ENCODE data around the gene FAAP100. TPM values are rescaled to one million over a fixed set of nuclear protein-coding genes. Genes with fewer than 3 reads are reported as not detected.
"Not testable (repeated sequence)": the region's sequence is repeated elsewhere in the genome, so short reads cannot be mapped to it uniquely, and the experiment has no call there.

Gene FAAP100
- total and polyA plus RNA-seq, 7 donors = 11.6 to 16.3 (median 12.6) TPM

DNA sequence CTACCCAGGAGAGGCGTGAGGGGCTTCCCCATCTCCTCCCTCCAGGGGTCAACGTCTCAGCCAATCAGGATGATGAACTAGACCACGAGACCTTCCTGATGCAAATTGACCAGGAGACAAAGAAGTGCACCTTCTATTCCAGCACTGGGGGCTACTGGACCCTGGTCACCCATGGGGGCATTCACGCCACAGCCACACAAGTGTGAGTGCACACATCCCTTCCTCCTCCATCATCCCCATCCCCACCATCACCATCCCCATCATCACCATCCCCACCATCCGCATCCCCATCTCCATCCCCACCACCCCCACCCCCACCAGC lies 17.2 kb downstream of the FAAP100 start:
- TF ChIP-seq, protein P1, sequence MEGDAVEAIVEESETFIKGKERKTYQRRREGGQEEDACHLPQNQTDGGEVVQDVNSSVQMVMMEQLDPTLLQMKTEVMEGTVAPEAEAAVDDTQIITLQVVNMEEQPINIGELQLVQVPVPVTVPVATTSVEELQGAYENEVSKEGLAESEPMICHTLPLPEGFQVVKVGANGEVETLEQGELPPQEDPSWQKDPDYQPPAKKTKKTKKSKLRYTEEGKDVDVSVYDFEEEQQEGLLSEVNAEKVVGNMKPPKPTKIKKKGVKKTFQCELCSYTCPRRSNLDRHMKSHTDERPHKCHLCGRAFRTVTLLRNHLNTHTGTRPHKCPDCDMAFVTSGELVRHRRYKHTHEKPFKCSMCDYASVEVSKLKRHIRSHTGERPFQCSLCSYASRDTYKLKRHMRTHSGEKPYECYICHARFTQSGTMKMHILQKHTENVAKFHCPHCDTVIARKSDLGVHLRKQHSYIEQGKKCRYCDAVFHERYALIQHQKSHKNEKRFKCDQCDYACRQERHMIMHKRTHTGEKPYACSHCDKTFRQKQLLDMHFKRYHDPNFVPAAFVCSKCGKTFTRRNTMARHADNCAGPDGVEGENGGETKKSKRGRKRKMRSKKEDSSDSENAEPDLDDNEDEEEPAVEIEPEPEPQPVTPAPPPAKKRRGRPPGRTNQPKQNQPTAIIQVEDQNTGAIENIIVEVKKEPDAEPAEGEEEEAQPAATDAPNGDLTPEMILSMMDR (IDR thresholded peaks at IDR 0.05) = no peak
- DNase-seq (no peak), ATAC-seq (no peak)
- peaks cover 0 to 5% of the 10 kb centered on the region in 2 donors for H3K36me3 ChIP-seq (ENCODE audit: insufficient read depth in 1 of 2, low read depth in 1 of 2)
- no peak overlapping the region for H3K4me3 ChIP-seq
- 71 to 82% (median 74%) methylated on average over 3 to 5 of the region's 5 CpGs for WGBS, 3 donors
- H3K4me1 ChIP-seq = peaks cover 15% of the 10 kb centered on the region
- peaks cover 0 to 37% (median 11%) of the 10 kb centered on the region in 3 donors for H3K27me3 ChIP-seq (ENCODE audit: insufficient read depth in 3 of 3, low read length in 2 of 3)
- H3K27ac ChIP-seq = no peak overlapping the region
- intact Hi-C loops (cut with DNase I) = loop anchor here (5.0 to 10.0 kb wide), 2 partner anchors 390 to 393 kb away; no protein-coding TSS in a partner anchor
- no peaks in the 10 kb centered on the region for H3K9me3 ChIP-seq

DNA sequence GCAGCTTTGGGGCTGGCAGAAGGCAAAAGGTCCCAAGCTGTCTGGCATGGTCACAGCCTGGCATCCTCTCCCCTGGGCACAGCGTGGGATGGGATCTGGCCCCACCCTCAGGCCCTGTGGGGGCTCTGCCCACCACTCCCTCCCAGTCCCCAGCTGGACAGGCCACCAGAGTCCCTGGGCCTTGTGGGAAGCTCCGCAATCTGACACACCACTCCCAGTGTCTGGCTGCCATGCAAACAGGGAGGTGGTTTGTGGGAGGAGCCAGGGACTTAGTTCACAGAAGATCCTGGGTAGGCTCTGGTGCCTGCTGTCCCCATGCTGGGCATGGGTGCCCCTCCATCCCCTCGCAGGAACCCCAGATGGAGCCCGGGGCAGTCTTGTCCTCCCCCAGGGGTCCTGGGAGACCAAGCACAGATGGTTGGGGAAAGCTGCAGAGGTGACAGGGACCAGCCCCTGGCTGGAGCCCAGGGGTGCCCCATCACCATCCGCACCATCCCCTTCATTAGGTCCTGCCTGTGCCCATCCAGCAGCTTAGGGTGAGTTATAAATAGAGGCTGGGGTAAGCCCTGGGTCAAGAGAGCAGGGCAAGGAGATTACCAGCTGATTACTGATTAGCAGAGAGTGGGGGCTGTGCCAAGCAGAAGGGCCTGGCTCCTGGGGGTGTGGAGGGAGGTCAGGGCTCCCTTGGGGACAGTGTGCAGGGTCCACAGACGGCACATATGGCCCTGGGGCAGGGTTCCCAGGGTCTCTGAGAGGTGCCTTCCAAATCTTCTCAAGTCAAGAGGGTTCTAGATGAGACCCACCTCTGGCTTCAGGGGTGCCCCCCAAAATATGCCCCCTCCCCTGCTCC lies 17.8 kb downstream of the FAAP100 start:
- no peaks in the 10 kb centered on the region for H3K9me3 ChIP-seq
- ATAC-seq (no peak), DNase-seq (no peak)
- H3K4me1 ChIP-seq = peaks cover 15% of the 10 kb centered on the region
- WGBS, 3 donors = 31 to 57% (median 34%) methylated on average over 6 of the region's 6 CpGs
- H3K27me3 ChIP-seq (ENCODE audit: insufficient read depth in 3 of 3, low read length in 2 of 3) = peaks cover 0 to 39% (median 11%) of the 10 kb centered on the region in 3 donors
- TF ChIP-seq, protein P1 (IDR thresholded peaks at IDR 0.05) = no peak
- intact Hi-C loops (cut with DNase I) = loop anchor here (5.0 to 10.0 kb wide), 2 partner anchors 390 to 392 kb away; no protein-coding TSS in a partner anchor
- peaks cover 0 to under 1% of the 10 kb centered on the region in 2 donors for H3K36me3 ChIP-seq (ENCODE audit: insufficient read depth in 1 of 2, low read depth in 1 of 2)
- no peak overlapping the region for H3K4me3 ChIP-seq
- H3K27ac ChIP-seq = no peak overlapping the region

DNA sequence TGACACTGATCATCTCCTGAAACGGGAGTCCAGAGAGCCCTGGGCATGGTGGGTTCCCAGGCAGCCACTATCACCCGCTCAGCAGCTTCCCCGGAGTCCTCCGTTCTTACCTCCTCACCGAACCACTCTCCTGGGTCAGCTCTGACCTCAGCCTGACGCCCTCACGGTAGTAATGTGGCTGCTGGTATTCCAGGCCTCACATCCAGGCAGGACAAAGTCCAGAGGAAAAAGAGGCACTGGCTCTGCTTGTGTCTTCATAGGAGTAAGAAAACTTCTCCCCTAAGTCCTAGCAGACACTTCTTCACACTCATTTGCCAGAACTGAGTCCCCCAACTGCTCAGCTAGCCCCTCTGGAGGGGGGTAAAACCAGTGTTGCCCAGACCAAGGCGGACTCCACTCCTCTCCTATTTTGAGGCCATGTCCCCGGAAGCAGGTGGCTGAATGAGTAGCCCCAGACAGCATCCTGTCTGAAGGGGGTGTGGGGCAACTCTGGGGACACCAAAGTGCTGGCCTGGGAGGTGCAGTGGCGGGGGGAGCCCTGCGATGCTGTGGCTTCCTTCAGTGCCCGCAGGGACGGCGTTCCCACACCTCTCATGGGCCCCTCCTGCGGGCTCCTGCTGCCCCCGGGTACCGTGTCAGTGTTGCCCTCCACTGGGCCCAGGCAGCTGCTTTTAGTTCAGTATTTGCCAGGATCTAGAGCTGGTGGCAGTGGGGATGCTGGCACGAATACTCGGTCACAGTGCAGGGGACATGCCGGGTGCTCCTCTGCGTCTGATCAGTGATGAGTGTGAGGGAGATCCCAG lies 18.6 kb downstream of the FAAP100 start:
- no peaks in the 10 kb centered on the region for H3K9me3 ChIP-seq
- DNase-seq (no peak), ATAC-seq (no peak)
- WGBS, 3 donors = 43 to 47% (median 43%) methylated on average over 21 of the region's 21 CpGs
- H3K27me3 ChIP-seq (ENCODE audit: insufficient read depth in 3 of 3, low read length in 2 of 3) = peaks cover 0 to 48% (median 11%) of the 10 kb centered on the region in 3 donors
- TF ChIP-seq, protein P1 (IDR thresholded peaks at IDR 0.05) = no peak
- H3K4me3 ChIP-seq = no peak overlapping the region
- peaks cover 15% of the 10 kb centered on the region for H3K4me1 ChIP-seq
- H3K27ac ChIP-seq = no peak overlapping the region
- intact Hi-C loops (cut with DNase I) = loop anchor here in 1 of 2 donors (10.0 kb wide), 1 partner anchor 389 kb away; no protein-coding TSS in a partner anchor
- H3K36me3 ChIP-seq (ENCODE audit: insufficient read depth in 1 of 2, low read depth in 1 of 2) = no peaks in the 10 kb centered on the region

DNA sequence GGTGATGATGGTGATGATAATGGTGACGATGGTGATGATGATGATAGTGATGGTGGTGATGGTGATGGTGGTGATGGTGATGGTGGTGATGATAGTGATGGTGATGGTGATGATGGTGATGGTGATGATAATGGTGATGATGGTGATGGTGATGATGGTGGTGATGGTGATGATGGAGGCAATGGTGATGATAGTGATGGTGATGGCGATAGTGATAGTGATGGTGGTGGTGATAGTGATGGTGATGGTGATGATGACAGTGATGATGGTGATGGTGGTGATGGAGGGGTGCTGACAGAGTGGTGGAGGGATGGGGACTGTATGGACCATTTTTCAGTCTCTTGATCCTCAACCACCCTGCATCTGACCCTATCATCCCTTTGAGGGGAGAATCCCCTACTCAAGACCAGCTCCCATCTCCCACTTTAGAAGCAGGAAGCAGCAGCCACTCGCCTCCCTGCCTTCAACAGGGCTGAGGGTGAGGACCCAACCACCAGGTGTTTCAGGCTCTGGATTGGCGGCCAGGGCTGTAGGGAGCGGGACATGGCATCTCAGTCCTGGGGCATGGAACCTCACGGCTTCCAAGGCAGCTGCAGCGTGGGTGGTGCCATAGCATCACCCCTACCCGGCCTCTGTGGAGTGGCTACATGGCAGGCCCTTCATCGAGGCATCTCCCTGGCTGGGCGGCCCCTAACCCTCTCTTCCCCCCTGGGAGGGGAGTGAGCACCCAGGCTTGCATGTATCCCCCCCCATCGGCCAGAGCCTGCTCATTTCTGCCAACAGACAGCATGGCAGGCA lies 19.5 kb downstream of the FAAP100 start:
- Histone ChIP-seq H3K4me3 (no peak overlapping the region), H3K36me3 (ENCODE audit: insufficient read depth in 1 of 2, low read depth in 1 of 2) (no peaks in the 10 kb centered on the region), H3K27me3 (ENCODE audit: insufficient read depth in 3 of 3, low read length in 2 of 3) (peaks cover 0 to 55% (median 11%) of the 10 kb centered on the region in 3 donors), H3K9me3 (no peaks in the 10 kb centered on the region), H3K4me1 (peaks cover 12% of the 10 kb centered on the region), H3K27ac (no peak overlapping the region)
- 82 to 90% (median 89%) methylated on average over 11 of the region's 11 CpGs for WGBS, 3 donors
- ATAC-seq (no peak), DNase-seq (no peak)
- intact Hi-C loops (cut with DNase I) = loop anchor here in 1 of 2 donors (10.0 kb wide), 1 partner anchor 388 kb away; no protein-coding TSS in a partner anchor
- TF ChIP-seq, protein P1 (IDR thresholded peaks at IDR 0.05) = no peak

DNA sequence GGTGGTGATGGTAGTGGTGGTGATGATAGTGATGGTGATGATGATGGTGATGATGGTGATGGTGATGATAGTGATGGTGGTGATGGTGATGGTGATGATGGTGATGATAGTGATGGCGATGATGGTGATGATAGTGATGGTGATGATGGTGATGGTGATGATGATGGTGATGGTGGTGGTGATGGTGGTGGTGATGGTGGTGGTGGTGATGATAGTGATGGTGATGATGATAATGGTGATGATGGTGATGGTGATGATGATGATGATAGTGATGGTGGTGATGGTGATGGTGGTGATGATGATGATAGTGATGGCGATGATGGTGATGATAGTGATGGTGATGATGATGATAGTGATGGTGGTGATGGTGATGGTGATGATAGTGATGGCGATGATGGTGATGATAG lies 20.2 kb downstream of the FAAP100 start:
- 98 to 100% (median 99%) methylated on average over 3 of the region's 3 CpGs for WGBS, 3 donors
- H3K36me3 ChIP-seq (ENCODE audit: insufficient read depth in 1 of 2, low read depth in 1 of 2); DNase-seq; ATAC-seq; H3K4me3 ChIP-seq; H3K9me3 ChIP-seq; H3K27ac ChIP-seq: not testable (repeated sequence)
- peaks cover 0 to 49% (median 11%) of the 10 kb centered on the region in 3 donors for H3K27me3 ChIP-seq (ENCODE audit: insufficient read depth in 3 of 3, low read length in 2 of 3)
- H3K4me1 ChIP-seq = peaks cover 13% of the 10 kb centered on the region
- intact Hi-C loops (cut with DNase I) = loop anchor here in 1 of 2 donors (10.0 kb wide), 1 partner anchor 387 kb away; no protein-coding TSS in a partner anchor

DNA sequence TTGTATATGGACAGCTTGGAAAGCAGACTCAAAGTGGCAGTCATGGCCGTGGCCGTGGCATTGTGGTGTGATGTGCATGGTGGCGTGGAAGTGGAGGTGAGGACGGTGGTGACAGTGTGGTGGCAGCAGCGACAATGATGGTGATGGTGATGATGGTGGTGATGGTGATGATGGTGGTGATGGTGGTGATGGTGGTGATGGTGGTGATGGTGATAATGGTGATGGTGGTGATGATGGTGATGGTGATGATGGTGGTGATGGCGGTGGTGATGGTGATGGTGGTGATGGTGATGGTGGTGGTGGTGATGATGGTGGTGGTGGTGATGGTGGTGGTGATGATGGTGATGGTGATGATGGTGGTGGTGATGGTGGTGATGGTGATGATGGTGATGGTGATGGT lies 21.1 kb downstream of the FAAP100 start:
- not testable (repeated sequence) for H3K27ac ChIP-seq; H3K4me3 ChIP-seq; H3K9me3 ChIP-seq; ATAC-seq; H3K36me3 ChIP-seq (ENCODE audit: insufficient read depth in 1 of 2, low read depth in 1 of 2); DNase-seq
- peaks cover 11% of the 10 kb centered on the region for H3K4me1 ChIP-seq
- 80 to 88% (median 83%) methylated on average over 6 of the region's 6 CpGs for WGBS, 3 donors
- peaks cover 0 to 43% (median 4%) of the 10 kb centered on the region in 3 donors for H3K27me3 ChIP-seq (ENCODE audit: insufficient read depth in 3 of 3, low read length in 2 of 3)
- intact Hi-C loops (cut with DNase I) = loop anchor here in 1 of 2 donors (10.0 kb wide), 1 partner anchor 386 kb away; no protein-coding TSS in a partner anchor

All from psoas muscle (tissue), 8 donors.